A549 (cell line): Measurements from ENCODE around the gene PDCD4. TPM values are rescaled to one million over a fixed set of nuclear protein-coding genes. Genes with fewer than 3 reads are reported as not detected.

Experiments
- ATOH8 ChIP-seq: fragments of 250-450 bp; sonication (Bioruptor Pico); IDR thresholded peaks from 2 replicates; pipeline ENCODE4 v1.5.0; 2020; ENCODE audit warnings: low read depth, mild to moderate bottlenecking, moderate library complexity
- BHLHE40 ChIP-seq: IDR thresholded peaks from 2 replicates; pipeline ENCODE4 v1.6.1; 2012; ENCODE audit warnings: low read depth, low read length, inconsistent platforms
- CBX2 ChIP-seq: fragments of 200-600 bp; sonication (generic); IDR thresholded peaks from 2 replicates; pipeline ENCODE4 v1.6.1; 2016; ENCODE audit warnings: low read depth, mild to moderate bottlenecking, borderline replicate concordance
- CHD2 ChIP-seq: fragments of 150-350 bp; IDR thresholded peaks from 2 replicates; pipeline ENCODE4 v1.6.1; 2014; ENCODE audit warnings: low read length; ENCODE audit not compliant: partially characterized antibody
- CHD4 ChIP-seq: fragments of 200-600 bp; sonication (generic); IDR thresholded peaks from 2 replicates; pipeline ENCODE4 v1.6.1; 2016; ENCODE audit warnings: antibody characterized with exemption, mild to moderate bottlenecking, borderline replicate concordance
- GATA3 ChIP-seq: IDR thresholded peaks from 2 replicates; pipeline ENCODE4 v1.6.1; 2012; ENCODE audit warnings: borderline replicate concordance
- HOXA7 ChIP-seq: fragments of 250-450 bp; sonication (Bioruptor Pico); IDR thresholded peaks from 2 replicates; pipeline ENCODE4 v1.5.0; 2020; ENCODE audit warnings: mild to moderate bottlenecking, moderate library complexity
- HOXB5 ChIP-seq: fragments of 250-450 bp; sonication (Bioruptor Pico); IDR thresholded peaks from 2 replicates; pipeline ENCODE4 v1.5.0; 2020; ENCODE audit warnings: mild to moderate bottlenecking, moderate library complexity
- MYC ChIP-seq: IDR thresholded peaks from 2 replicates; pipeline ENCODE4 v1.6.1; 2012; ENCODE audit warnings: mild to moderate bottlenecking, inconsistent platforms, low read length, improper control_type of control experiment, borderline replicate concordance
- NFE2L2 ChIP-seq: fragments of 150-350 bp; conservative IDR thresholded peaks from 2 replicates; pipeline ENCODE4 v1.6.1; 2014; ENCODE audit warnings: low read length
- PHF8 ChIP-seq: fragments of 200-600 bp; sonication (generic); IDR thresholded peaks from 2 replicates; pipeline ENCODE4 v1.6.1; 2016; ENCODE audit warnings: low read depth, mild to moderate bottlenecking, antibody characterized with exemption, moderate library complexity, borderline replicate concordance
- RARB ChIP-seq: fragments of 250-450 bp; sonication (Bioruptor Pico); IDR thresholded peaks from 2 replicates; pipeline ENCODE4 v1.8.0; 2021; ENCODE audit warnings: mild to moderate bottlenecking, moderate library complexity
- REST ChIP-seq: fragments of 200-600 bp; sonication (generic); IDR thresholded peaks from 2 replicates; pipeline ENCODE4 v1.6.1; 2016; ENCODE audit warnings: antibody characterized with exemption, mild to moderate bottlenecking, moderate library complexity
- SMC3 ChIP-seq: fragments of >200 bp; sonication (Bioruptor Twin); formaldehyde crosslinking; IDR thresholded peaks from 3 replicates; pipeline ENCODE4 v1.6.1; 2018; ENCODE audit warnings: inconsistent platforms
- TFCP2L1 ChIP-seq: fragments of 250-450 bp; sonication (Bioruptor Pico); IDR thresholded peaks from 2 replicates; pipeline ENCODE4 v1.5.0; 2021; ENCODE audit warnings: mild to moderate bottlenecking
- polyA plus RNA-seq, 4 experiments: library from polyadenylated mRNA; depleted of rRNA in 3 of 4; stranded (reverse); fragments of >200 nt; fragmentation: RNase III in 1 of 4; extraction: RNeasy Plus Mini Kit Qiagen cat#74134 plus additional on column Dnase treatment in 1 of 4; gene quantifications; 2 replicates in 3 of 4; 3 replicates in 1 of 4; pipeline ENCODE4 v1.2.3, GENCODE V29; 2011 to 2017
- TF ChIP-seq, protein P1 (sequence below): IDR thresholded peaks from 2 replicates; pipeline ENCODE4 v1.6.1; 2012
- TF ChIP-seq, protein P2 (sequence below): fragments of 150-350 bp; IDR thresholded peaks from 2 replicates; pipeline ENCODE4 v1.6.1; 2014; ENCODE audit warnings: low read depth, mild to moderate bottlenecking, low read length
- TF ChIP-seq, protein P3 (sequence below): fragments of >200 bp; sonication (Bioruptor Twin); formaldehyde crosslinking; IDR thresholded peaks from 3 replicates; pipeline ENCODE4 v1.6.1; 2016

Gene PDCD4
- polyA plus RNA-seq, 2 of the 4 experiments (the other 2 are of a cell fraction) = 42.7 to 71.4 TPM

DNA sequence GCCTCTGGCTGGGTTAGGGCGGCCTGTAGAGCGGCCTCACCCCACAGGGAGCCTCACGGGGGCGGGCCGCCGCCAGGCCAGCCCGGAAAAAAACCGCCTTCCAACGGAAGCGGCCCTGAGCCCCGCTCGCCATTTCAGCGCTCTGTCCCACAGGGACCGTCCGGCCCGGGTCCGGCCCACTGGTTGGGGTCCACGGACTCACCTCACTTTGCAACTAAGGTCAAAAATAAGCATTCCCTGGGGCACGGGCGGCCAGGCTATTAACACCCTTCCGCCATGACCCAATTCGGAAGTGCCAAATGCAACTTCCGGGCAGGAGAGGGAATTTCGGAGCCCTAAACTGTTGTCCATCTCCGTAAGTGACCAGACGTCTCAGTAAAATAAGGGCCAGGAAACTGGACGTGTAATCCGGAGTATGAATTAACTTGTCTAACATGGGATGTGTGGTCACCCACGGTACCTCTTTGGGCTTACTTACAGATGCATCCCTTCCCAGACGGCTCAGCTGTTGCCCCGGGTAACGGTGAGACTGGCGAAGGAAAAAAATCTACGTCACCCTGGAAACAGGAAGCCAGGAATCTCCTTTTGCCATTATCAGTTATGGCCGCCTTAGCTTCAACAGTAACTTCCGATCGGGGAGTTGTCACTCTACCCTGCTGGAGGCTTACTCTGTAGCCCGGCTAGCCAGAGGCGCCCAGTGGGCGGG is 47.1 kb downstream of the PDCD4 start, which contains the start of gene BBIP1 (continued):
- TF ChIP-seq RARB (CRISPR knock-in tag) (no peak), REST (peak; percentile 55), HOXA7 (CRISPR knock-in tag) (no peak), MYC (peak; percentile 9), TFCP2L1 (CRISPR knock-in tag) (peak; percentile 82; the same call in 1 of the 2 replicates), HOXB5 (CRISPR knock-in tag) (no peak), ATOH8 (CRISPR knock-in tag) (no peak), CHD2 (no peak), NFE2L2 (no peak), BHLHE40 (no peak), SMC3 (no peak), CBX2 (no peak), PHF8 (peak; percentile 100), GATA3 (0 out of 2 replicates have a peak, but pooled peaks have one; percentile 16), CHD4 (no peak)
- TF ChIP-seq, protein P1, sequence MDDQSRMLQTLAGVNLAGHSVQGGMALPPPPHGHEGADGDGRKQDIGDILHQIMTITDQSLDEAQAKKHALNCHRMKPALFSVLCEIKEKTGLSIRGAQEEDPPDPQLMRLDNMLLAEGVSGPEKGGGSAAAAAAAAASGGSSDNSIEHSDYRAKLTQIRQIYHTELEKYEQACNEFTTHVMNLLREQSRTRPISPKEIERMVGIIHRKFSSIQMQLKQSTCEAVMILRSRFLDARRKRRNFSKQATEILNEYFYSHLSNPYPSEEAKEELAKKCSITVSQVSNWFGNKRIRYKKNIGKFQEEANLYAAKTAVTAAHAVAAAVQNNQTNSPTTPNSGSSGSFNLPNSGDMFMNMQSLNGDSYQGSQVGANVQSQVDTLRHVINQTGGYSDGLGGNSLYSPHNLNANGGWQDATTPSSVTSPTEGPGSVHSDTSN = 0 out of 2 replicates have a peak, but pooled peaks have one; percentile 22
- TF ChIP-seq, protein P2, sequence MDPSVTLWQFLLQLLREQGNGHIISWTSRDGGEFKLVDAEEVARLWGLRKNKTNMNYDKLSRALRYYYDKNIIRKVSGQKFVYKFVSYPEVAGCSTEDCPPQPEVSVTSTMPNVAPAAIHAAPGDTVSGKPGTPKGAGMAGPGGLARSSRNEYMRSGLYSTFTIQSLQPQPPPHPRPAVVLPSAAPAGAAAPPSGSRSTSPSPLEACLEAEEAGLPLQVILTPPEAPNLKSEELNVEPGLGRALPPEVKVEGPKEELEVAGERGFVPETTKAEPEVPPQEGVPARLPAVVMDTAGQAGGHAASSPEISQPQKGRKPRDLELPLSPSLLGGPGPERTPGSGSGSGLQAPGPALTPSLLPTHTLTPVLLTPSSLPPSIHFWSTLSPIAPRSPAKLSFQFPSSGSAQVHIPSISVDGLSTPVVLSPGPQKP = no peak
- TF ChIP-seq, protein P3, sequence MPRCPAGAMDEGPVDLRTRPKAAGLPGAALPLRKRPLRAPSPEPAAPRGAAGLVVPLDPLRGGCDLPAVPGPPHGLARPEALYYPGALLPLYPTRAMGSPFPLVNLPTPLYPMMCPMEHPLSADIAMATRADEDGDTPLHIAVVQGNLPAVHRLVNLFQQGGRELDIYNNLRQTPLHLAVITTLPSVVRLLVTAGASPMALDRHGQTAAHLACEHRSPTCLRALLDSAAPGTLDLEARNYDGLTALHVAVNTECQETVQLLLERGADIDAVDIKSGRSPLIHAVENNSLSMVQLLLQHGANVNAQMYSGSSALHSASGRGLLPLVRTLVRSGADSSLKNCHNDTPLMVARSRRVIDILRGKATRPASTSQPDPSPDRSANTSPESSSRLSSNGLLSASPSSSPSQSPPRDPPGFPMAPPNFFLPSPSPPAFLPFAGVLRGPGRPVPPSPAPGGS = peak; percentile 66; the same call in 1 of the 3 replicates
